Measurements from ENCODE around the gene HAO2. TPM values are rescaled to one million over a fixed set of nuclear protein-coding genes. Genes with fewer than 3 reads are reported as not detected.
"Not testable (repeated sequence)": the region's sequence is repeated elsewhere in the genome, so short reads cannot be mapped to it uniquely, and the experiment has no call there.

Gene HAO2
- total RNA-seq, 1 donor from 2014 or later = not detected

GRCh38 chr1:119332622-119333021, 36.0 kb upstream of the HAO2 start:
- H3K27ac Mint-ChIP-seq = no peak overlapping the region
- H3K9me3 Mint-ChIP-seq = no peaks in the 10 kb centered on the region
- intact Hi-C loops (cut with micrococcal nuclease) = no loop called here
- H3K4me3 Mint-ChIP-seq (ENCODE audit: low read depth) = no peak overlapping the region
- H3K4me1 Mint-ChIP-seq (ENCODE audit: low read depth) = peaks cover 5% of the 10 kb centered on the region
- H3K36me3 Mint-ChIP-seq (ENCODE audit: low read depth) = no peaks in the 10 kb centered on the region
- no peaks in the 10 kb centered on the region for H3K27me3 Mint-ChIP-seq (ENCODE audit: low read depth)
- DNase-seq (ENCODE audit: low spot score) = no peak

DNA sequence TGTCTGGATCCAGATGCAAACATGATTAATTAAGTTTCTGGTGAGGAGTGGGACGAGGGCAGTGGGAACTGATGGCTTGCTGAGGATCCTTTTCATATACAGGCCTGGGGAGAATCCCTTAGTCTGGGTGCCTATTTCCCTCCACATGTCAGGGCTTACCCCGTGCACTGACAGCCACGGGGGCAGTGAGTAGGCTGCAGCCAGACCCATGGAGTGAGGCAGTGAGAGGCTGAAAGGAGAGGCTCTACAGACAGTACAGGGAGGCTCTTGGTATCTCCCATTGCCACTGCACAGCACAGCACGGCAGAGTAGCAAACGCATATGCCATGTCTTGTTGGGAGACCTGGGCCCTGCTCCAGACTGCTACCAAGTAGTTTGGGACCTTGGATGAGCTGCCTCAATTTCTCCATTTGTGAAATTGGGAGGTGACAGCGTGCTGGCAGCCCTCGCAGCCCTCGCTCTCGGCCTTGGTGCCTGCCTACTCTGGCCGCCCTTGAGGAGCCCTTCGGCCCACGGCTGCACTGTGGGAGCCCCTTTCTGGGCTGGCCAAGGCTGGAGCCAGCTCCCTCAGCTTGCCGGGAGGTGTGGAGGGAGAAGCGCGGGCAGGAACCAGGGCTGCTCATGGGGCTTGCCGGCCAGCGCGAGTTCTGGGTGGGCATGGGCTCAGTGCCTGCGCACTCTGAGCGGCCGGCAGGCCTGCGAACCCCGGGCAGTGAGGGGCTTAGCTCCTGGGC, 35.3 kb upstream of the HAO2 start:
- Mint-ChIP-seq H3K27ac (no peak overlapping the region), H3K36me3 (ENCODE audit: low read depth) (no peaks in the 10 kb centered on the region), H3K9me3 (no peaks in the 10 kb centered on the region), H3K27me3 (ENCODE audit: low read depth) (no peaks in the 10 kb centered on the region), H3K4me1 (ENCODE audit: low read depth) (no peaks in the 10 kb centered on the region), H3K4me3 (ENCODE audit: low read depth) (no peak overlapping the region)
- intact Hi-C loops (cut with micrococcal nuclease) = no loop called here
- DNase-seq (ENCODE audit: low spot score) = no peak

DNA sequence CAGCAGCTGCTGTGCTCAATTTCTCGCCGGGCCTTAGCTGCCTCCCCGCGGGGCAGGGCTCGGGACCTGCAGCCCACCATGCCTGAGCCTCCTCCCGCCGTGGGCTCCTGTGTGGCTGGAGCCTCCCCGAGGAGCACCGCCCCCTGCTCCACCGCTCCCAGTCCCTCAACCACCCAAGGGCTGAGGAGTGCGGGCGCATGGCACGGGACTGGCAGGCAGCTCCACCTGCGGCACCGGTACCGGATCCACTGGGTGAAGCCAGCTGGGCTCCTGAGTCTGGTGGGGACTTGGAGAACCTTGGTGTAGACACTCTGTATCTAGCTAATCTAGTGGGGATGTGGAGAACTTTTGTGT, 34.7 kb upstream of the HAO2 start:
- H3K36me3 Mint-ChIP-seq (ENCODE audit: low read depth); H3K27me3 Mint-ChIP-seq (ENCODE audit: low read depth); H3K4me3 Mint-ChIP-seq (ENCODE audit: low read depth); H3K27ac Mint-ChIP-seq; intact Hi-C loops (cut with micrococcal nuclease); DNase-seq (ENCODE audit: low spot score); H3K9me3 Mint-ChIP-seq; H3K4me1 Mint-ChIP-seq (ENCODE audit: low read depth): not testable (repeated sequence)

DNA sequence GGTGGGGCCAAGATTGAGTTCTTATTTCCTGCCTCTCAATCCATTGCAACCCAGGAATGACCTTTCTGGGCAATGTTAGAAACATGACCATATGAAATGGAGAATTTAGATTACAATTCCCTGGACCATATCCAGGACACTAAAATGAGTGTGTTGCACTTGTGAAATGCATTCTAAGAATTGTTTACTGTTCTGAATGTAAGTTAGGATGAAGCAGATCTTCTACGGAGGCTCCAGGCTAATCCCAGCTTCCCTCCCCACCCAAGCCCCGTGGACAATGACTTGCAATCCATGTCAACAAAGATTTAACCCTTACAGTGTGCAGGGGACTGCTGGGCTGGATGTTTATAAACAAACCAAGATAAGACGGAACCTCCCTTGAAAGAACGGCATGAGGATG, 31.7 kb upstream of the HAO2 start:
- Mint-ChIP-seq H3K9me3 (no peaks in the 10 kb centered on the region), H3K27me3 (ENCODE audit: low read depth) (peaks cover 8% of the 10 kb centered on the region), H3K27ac (no peak overlapping the region), H3K36me3 (ENCODE audit: low read depth) (no peaks in the 10 kb centered on the region), H3K4me3 (ENCODE audit: low read depth) (no peak overlapping the region), H3K4me1 (ENCODE audit: low read depth) (no peaks in the 10 kb centered on the region)
- intact Hi-C loops (cut with micrococcal nuclease) = no loop called here
- no peak for DNase-seq (ENCODE audit: low spot score)

GRCh38 chr1:119338004-119338403, 30.6 kb upstream of the HAO2 start:
- Mint-ChIP-seq H3K4me1 (ENCODE audit: low read depth) (no peaks in the 10 kb centered on the region), H3K27ac (no peak overlapping the region), H3K27me3 (ENCODE audit: low read depth) (peaks cover 12% of the 10 kb centered on the region), H3K9me3 (no peaks in the 10 kb centered on the region), H3K4me3 (ENCODE audit: low read depth) (no peak overlapping the region), H3K36me3 (ENCODE audit: low read depth) (no peaks in the 10 kb centered on the region)
- intact Hi-C loops (cut with micrococcal nuclease) = no loop called here
- no peak for DNase-seq (ENCODE audit: low spot score)

DNA sequence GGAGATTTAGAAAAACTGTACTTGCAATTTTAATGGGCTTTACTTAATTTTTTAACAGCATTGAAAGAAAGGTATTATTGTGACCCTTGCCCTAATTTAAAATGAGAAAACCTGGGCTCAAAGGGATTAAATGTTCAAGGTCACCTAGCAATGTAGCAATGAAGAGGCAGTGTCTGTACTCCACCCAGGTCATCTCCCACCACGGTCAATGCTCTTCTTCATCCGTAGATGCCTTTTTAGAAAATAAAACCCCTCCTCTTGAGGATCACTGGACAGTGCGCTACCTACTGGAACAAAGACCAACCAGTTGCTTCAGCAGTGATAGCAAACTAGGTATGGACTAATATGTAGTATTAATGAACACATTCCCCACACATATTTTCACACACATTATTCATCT, 29.8 kb upstream of the HAO2 start:
- Mint-ChIP-seq H3K9me3 (no peaks in the 10 kb centered on the region), H3K4me1 (ENCODE audit: low read depth) (no peaks in the 10 kb centered on the region), H3K27me3 (ENCODE audit: low read depth) (peaks cover 12% of the 10 kb centered on the region), H3K36me3 (ENCODE audit: low read depth) (no peaks in the 10 kb centered on the region), H3K4me3 (ENCODE audit: low read depth) (no peak overlapping the region), H3K27ac (no peak overlapping the region)
- no peak for DNase-seq (ENCODE audit: low spot score)
- intact Hi-C loops (cut with micrococcal nuclease) = no loop called here

DNA sequence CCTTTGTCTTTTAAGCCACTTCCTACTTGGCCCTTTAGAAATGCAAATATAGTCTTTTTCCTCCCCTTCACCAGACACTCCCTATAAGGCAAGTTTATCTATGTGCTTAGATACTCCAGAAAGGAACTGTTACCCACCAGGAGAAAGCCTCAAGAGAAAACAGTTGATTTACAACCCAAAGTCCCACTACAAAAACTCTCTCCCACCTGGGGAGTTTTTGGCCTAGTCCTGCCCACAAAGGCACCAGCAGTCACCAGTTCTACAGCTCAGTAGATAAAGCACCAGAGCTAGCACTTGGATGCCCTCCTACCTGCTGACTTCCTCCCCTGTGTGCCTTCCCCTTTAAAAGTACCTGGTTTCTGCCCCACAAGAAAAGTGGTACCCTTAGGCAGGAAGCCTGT, 27.7 kb upstream of the HAO2 start:
- Mint-ChIP-seq H3K4me1 (ENCODE audit: low read depth) (no peaks in the 10 kb centered on the region), H3K36me3 (ENCODE audit: low read depth) (no peaks in the 10 kb centered on the region), H3K4me3 (ENCODE audit: low read depth) (no peak overlapping the region), H3K27ac (no peak overlapping the region), H3K9me3 (no peaks in the 10 kb centered on the region), H3K27me3 (ENCODE audit: low read depth) (peaks cover 15% of the 10 kb centered on the region)
- intact Hi-C loops (cut with micrococcal nuclease) = no loop called here
- DNase-seq (ENCODE audit: low spot score) = no peak

- Mint-ChIP-seq H3K27ac (no peak overlapping the region), H3K4me1 (ENCODE audit: low read depth) (no peaks in the 10 kb centered on the region), H3K4me3 (ENCODE audit: low read depth) (no peak overlapping the region), H3K36me3 (ENCODE audit: low read depth) (no peaks in the 10 kb centered on the region), H3K9me3 (no peaks in the 10 kb centered on the region), H3K27me3 (ENCODE audit: low read depth) (peaks cover 15% of the 10 kb centered on the region)
- DNase-seq (ENCODE audit: low spot score) = no peak
- intact Hi-C loops (cut with micrococcal nuclease) = no loop called here
Measured at GRCh38 chr1:119341372-119341947, 27.1 kb upstream of the HAO2 start.

GRCh38 chr1:119345398-119345797, 23.2 kb upstream of the HAO2 start:
- no peak overlapping the region for H3K4me3 Mint-ChIP-seq (ENCODE audit: low read depth)
- H3K27ac Mint-ChIP-seq = no peak overlapping the region
- H3K36me3 Mint-ChIP-seq (ENCODE audit: low read depth) = no peaks in the 10 kb centered on the region
- no peaks in the 10 kb centered on the region for H3K9me3 Mint-ChIP-seq
- peaks cover 12% of the 10 kb centered on the region for H3K27me3 Mint-ChIP-seq (ENCODE audit: low read depth)
- intact Hi-C loops (cut with micrococcal nuclease) = no loop called here
- DNase-seq (ENCODE audit: low spot score) = no peak
- peaks cover 3% of the 10 kb centered on the region for H3K4me1 Mint-ChIP-seq (ENCODE audit: low read depth)

GRCh38 chr1:119347858-119348257, 20.7 kb upstream of the HAO2 start:
- Mint-ChIP-seq H3K9me3 (no peaks in the 10 kb centered on the region), H3K27me3 (ENCODE audit: low read depth) (peaks cover 4% of the 10 kb centered on the region), H3K27ac (peak overlapping the region; percentile 3), H3K36me3 (ENCODE audit: low read depth) (no peaks in the 10 kb centered on the region), H3K4me3 (ENCODE audit: low read depth) (no peak overlapping the region), H3K4me1 (ENCODE audit: low read depth) (peaks cover 3% of the 10 kb centered on the region)
- DNase-seq (ENCODE audit: low spot score) = no peak
- intact Hi-C loops (cut with micrococcal nuclease) = no loop called here

GRCh38 chr1:119348941-119349340, 19.6 kb upstream of the HAO2 start:
- intact Hi-C loops (cut with micrococcal nuclease) = no loop called here
- H3K27ac Mint-ChIP-seq = no peak overlapping the region
- H3K4me1 Mint-ChIP-seq (ENCODE audit: low read depth) = peaks cover 3% of the 10 kb centered on the region
- no peak for DNase-seq (ENCODE audit: low spot score)
- no peaks in the 10 kb centered on the region for H3K36me3 Mint-ChIP-seq (ENCODE audit: low read depth)
- H3K9me3 Mint-ChIP-seq = no peaks in the 10 kb centered on the region
- no peak overlapping the region for H3K4me3 Mint-ChIP-seq (ENCODE audit: low read depth)
- peaks cover 3% of the 10 kb centered on the region for H3K27me3 Mint-ChIP-seq (ENCODE audit: low read depth)

GRCh38 chr1:119350866-119351265, 17.7 kb upstream of the HAO2 start:
- H3K27ac Mint-ChIP-seq; intact Hi-C loops (cut with micrococcal nuclease); H3K4me3 Mint-ChIP-seq (ENCODE audit: low read depth); H3K9me3 Mint-ChIP-seq; H3K4me1 Mint-ChIP-seq (ENCODE audit: low read depth); DNase-seq (ENCODE audit: low spot score); H3K36me3 Mint-ChIP-seq (ENCODE audit: low read depth); H3K27me3 Mint-ChIP-seq (ENCODE audit: low read depth): not testable (repeated sequence)

GRCh38 chr1:119351997-119352396, 16.6 kb upstream of the HAO2 start:
- Mint-ChIP-seq H3K4me1 (ENCODE audit: low read depth) (peaks cover 6% of the 10 kb centered on the region), H3K27me3 (ENCODE audit: low read depth) (peaks cover 2% of the 10 kb centered on the region), H3K27ac (no peak overlapping the region), H3K9me3 (no peaks in the 10 kb centered on the region), H3K36me3 (ENCODE audit: low read depth) (no peaks in the 10 kb centered on the region), H3K4me3 (ENCODE audit: low read depth) (no peak overlapping the region)
- intact Hi-C loops (cut with micrococcal nuclease) = no loop called here
- DNase-seq (ENCODE audit: low spot score) = no peak

GRCh38 chr1:119353836-119354235, 14.7 kb upstream of the HAO2 start:
- no peak for DNase-seq (ENCODE audit: low spot score)
- Mint-ChIP-seq H3K36me3 (ENCODE audit: low read depth) (no peaks in the 10 kb centered on the region), H3K9me3 (no peaks in the 10 kb centered on the region), H3K27me3 (ENCODE audit: low read depth) (peaks cover 2% of the 10 kb centered on the region), H3K27ac (no peak overlapping the region), H3K4me3 (ENCODE audit: low read depth) (no peak overlapping the region), H3K4me1 (ENCODE audit: low read depth) (peaks cover 3% of the 10 kb centered on the region)
- intact Hi-C loops (cut with micrococcal nuclease) = no loop called here
